22Rv1 (cell line): Measurements from ENCODE around the gene UGT3A1.
"Not testable (repeated sequence)": the region's sequence is repeated elsewhere in the genome, so short reads cannot be mapped to it uniquely, and the experiment has no call there.

Experiments used
- H3K27ac ChIP-seq: fragments of 450-650 bp; 2 replicates; pipeline ENCODE4 v1.5.1; 2017
- ZFX ChIP-seq: fragments of 450-650 bp; IDR thresholded peaks from 2 replicates; pipeline ENCODE4 v1.6.1; 2017; ENCODE audit warnings: antibody characterized with exemption, borderline replicate concordance
- TF ChIP-seq, protein P1 (sequence below): fragments of 450-650 bp; IDR thresholded peaks from 2 replicates; pipeline ENCODE4 v1.5.1; 2017; ENCODE audit warnings: mild to moderate bottlenecking

The UGT3A1 gene

DNA sequence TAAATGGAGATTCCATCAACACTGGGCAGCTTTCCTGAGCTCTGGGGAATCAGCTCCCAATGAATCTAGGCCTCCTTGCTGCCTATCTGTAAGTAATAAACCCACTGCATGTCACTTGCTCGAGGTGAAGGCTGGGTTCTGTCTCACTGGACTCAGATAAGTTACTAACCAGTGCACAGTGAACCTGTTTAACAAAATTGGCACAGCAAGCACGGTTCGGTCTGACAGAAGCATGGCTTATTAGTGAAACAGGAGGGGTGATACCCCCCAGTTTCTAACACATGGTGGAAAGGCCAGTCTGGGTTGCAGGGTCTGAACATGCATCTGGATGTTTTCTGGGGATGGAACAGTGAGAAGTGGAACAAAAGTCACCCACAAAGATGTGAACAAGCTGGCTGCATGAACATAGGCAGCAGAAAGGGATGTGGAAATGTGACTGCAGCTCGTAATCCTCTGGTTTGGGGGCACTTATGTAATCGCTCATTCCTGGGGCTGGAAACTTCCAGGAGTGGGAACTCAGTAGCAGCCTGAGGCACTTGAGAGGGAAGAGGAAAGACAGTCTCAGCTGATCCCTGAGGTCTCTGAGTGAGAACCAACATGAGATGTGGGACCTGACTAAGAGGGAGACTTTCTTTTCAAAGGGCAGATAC, 37.8 kb upstream of the UGT3A1 start:
- H3K27ac ChIP-seq, result no peak overlapping the region
- TF ChIP-seq, protein P1, sequence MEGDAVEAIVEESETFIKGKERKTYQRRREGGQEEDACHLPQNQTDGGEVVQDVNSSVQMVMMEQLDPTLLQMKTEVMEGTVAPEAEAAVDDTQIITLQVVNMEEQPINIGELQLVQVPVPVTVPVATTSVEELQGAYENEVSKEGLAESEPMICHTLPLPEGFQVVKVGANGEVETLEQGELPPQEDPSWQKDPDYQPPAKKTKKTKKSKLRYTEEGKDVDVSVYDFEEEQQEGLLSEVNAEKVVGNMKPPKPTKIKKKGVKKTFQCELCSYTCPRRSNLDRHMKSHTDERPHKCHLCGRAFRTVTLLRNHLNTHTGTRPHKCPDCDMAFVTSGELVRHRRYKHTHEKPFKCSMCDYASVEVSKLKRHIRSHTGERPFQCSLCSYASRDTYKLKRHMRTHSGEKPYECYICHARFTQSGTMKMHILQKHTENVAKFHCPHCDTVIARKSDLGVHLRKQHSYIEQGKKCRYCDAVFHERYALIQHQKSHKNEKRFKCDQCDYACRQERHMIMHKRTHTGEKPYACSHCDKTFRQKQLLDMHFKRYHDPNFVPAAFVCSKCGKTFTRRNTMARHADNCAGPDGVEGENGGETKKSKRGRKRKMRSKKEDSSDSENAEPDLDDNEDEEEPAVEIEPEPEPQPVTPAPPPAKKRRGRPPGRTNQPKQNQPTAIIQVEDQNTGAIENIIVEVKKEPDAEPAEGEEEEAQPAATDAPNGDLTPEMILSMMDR, result no peak
- TF ChIP-seq ZFX, result no peak

- TF ChIP-seq ZFX, result no peak
- TF ChIP-seq, protein P1, result no peak
- H3K27ac ChIP-seq, result no peak overlapping the region
Observed at GRCh38 chr5:36027711-36028110, 36.5 kb upstream of the UGT3A1 start.

GRCh38 chr5:36026706-36027465, 35.7 kb upstream of the UGT3A1 start:
- TF ChIP-seq, protein P1, result no peak
- TF ChIP-seq ZFX, result no peak
- H3K27ac ChIP-seq, result no peak overlapping the region

GRCh38 chr5:36022246-36022645, 31.1 kb upstream of the UGT3A1 start:
- H3K27ac ChIP-seq, result not testable (repeated sequence)

- H3K27ac ChIP-seq, result not testable (repeated sequence)
Observed at GRCh38 chr5:36019584-36019983, 28.4 kb upstream of the UGT3A1 start.

GRCh38 chr5:36017622-36018021, 26.4 kb upstream of the UGT3A1 start:
- TF ChIP-seq, protein P1, result no peak
- no peak for TF ChIP-seq ZFX
- no peak overlapping the region for H3K27ac ChIP-seq

GRCh38 chr5:36017004-36017403, 25.8 kb upstream of the UGT3A1 start:
- no peak for TF ChIP-seq ZFX
- TF ChIP-seq, protein P1, result no peak

DNA sequence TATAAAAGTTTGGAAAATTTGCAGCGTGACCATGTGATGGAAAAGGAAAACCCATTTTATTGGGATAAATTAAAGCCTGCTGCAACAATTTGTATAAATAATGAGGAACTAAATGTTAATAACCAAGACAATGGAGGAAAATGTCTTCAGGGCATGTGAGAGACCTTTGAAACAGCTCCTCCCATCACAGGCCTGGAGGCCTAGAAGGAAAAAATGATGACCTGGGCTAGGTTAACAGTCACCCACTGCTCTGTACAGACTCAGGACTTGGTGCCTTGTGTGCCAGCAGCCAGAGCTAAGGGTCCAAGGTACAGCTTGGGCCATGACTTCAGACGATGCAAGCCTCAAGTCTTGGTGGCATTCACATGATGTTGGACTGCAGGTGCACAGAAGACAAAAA, 22.0 kb upstream of the UGT3A1 start:
- H3K27ac ChIP-seq, result no peak overlapping the region
- TF ChIP-seq ZFX, result no peak
- TF ChIP-seq, protein P1, result no peak

More at GRCh38 chr5:36017004-36017403, 25.8 kb upstream of the UGT3A1 start:
- H3K27ac ChIP-seq, result no peak overlapping the region
